ENCODE data around the gene LAMB1.

GRCh38 chr7:107924841-107925504 lies 78.0 kb downstream of the LAMB1 start:
- TF ChIP-seq ZNF580 (CRISPR knock-in tag; IDR thresholded peaks at IDR 0.05; ENCODE audit: borderline replicate concordance, low read depth) (no peak), PATZ1 (CRISPR knock-in tag; IDR thresholded peaks at IDR 0.05) (no peak), FOXP4 (CRISPR knock-in tag; IDR thresholded peaks at IDR 0.05) (no peak), EZH2 (conservative IDR thresholded peaks at IDR 0.05; ENCODE audit: low read depth, low read length) (no peak), POLR2A (IDR thresholded peaks at IDR 0.05; ENCODE audit: insufficient read depth in 1 of 2, low read depth in 2 of 2, low read length in 2 of 2) (no peak), ZSCAN9 (CRISPR knock-in tag; IDR thresholded peaks at IDR 0.05; ENCODE audit: borderline replicate concordance) (no peak), RAD51 (IDR thresholded peaks at IDR 0.05; ENCODE audit: borderline replicate concordance) (no peak), ZSCAN20 (CRISPR knock-in tag; IDR thresholded peaks at IDR 0.05; ENCODE audit: borderline replicate concordance) (no peak), ZNF441 (CRISPR knock-in tag; IDR thresholded peaks at IDR 0.05; ENCODE audit: borderline replicate concordance) (no peak), CTCF (CRISPR knock-in tag; IDR thresholded peaks at IDR 0.05) (no peak), BORCS8-MEF2B (CRISPR knock-in tag; IDR thresholded peaks at IDR 0.05) (no peak), ARID4A (CRISPR knock-in tag; IDR thresholded peaks at IDR 0.05; ENCODE audit: borderline replicate concordance) (no peak)

All from HepG2 (cell line).